ENCODE measurements around the gene GRK5. TPM values are rescaled to one million over a fixed set of nuclear protein-coding genes. Genes with fewer than 3 reads are reported as not detected.

GRK5 gene
- total RNA-seq, 1 experiment from 2014 or later, result 29.0 TPM

GRCh38 chr10:119323085-119324016, 116.0 kb downstream of the GRK5 start:
- CTCF ChIA-PET, result interaction anchor here (0.6 kb wide), 1 partner anchor 1826 kb away, joined by 16 read pairs; no protein-coding TSS in a partner anchor
- Histone ChIP-seq H3K4me3 (ENCODE audit: low read depth in 2 of 2, low read length in 2 of 2) (no peak overlapping the region), H3K27ac (ENCODE audit: low read length) (no peak overlapping the region), H3K36me3 (ENCODE audit: control insufficient read depth, insufficient read depth, low read length) (no peaks in the 10 kb centered on the region), H3K4me1 (ENCODE audit: control insufficient read depth, insufficient read depth, low read length) (peaks cover 28% of the 10 kb centered on the region), H3K9me3 (ENCODE audit: control insufficient read depth, insufficient read depth, low read depth, low read length) (no peaks in the 10 kb centered on the region), H3K27me3 (ENCODE audit: control insufficient read depth, insufficient read depth, low read length) (no peaks in the 10 kb centered on the region)
- DNase-seq (ENCODE audit: low read depth, low spot score) (no peak), ATAC-seq (no peak)
- TF ChIP-seq POLR2AphosphoS5 (IDR thresholded peaks at IDR 0.05; ENCODE audit: low read depth, low read length) (no peak), TCF7L2 (IDR thresholded peaks at IDR 0.05; ENCODE audit: low read depth, low read length) (no peak), REST (IDR thresholded peaks at IDR 0.05; ENCODE audit: insufficient read depth in 1 of 2, low read depth in 2 of 2, low read length in 1 of 2) (no peak), SIN3A (IDR thresholded peaks at IDR 0.05; ENCODE audit: borderline replicate concordance, insufficient read depth, low read depth, low read length) (no peak)
- TF ChIP-seq, protein P1, sequence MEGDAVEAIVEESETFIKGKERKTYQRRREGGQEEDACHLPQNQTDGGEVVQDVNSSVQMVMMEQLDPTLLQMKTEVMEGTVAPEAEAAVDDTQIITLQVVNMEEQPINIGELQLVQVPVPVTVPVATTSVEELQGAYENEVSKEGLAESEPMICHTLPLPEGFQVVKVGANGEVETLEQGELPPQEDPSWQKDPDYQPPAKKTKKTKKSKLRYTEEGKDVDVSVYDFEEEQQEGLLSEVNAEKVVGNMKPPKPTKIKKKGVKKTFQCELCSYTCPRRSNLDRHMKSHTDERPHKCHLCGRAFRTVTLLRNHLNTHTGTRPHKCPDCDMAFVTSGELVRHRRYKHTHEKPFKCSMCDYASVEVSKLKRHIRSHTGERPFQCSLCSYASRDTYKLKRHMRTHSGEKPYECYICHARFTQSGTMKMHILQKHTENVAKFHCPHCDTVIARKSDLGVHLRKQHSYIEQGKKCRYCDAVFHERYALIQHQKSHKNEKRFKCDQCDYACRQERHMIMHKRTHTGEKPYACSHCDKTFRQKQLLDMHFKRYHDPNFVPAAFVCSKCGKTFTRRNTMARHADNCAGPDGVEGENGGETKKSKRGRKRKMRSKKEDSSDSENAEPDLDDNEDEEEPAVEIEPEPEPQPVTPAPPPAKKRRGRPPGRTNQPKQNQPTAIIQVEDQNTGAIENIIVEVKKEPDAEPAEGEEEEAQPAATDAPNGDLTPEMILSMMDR (IDR thresholded peaks at IDR 0.05), result no peak
- POLR2A ChIA-PET, result no interaction called here
- in situ Hi-C loops (cut with HindIII; ENCODE audit: low pct_unique_long_range_greater_than_20kb, low sequenced_read_pairs) (no loop called here), intact Hi-C loops (cut with micrococcal nuclease; ENCODE audit: unreplicated experiment) (no loop called here)
- BruUV-seq (replicated peaks), result no TSS peak

GRCh38 chr10:119325131-119325530, 117.8 kb downstream of the GRK5 start:
- TF ChIP-seq POLR2AphosphoS5 (IDR thresholded peaks at IDR 0.05; ENCODE audit: low read depth, low read length) (no peak), TCF7L2 (IDR thresholded peaks at IDR 0.05; ENCODE audit: low read depth, low read length) (no peak), REST (IDR thresholded peaks at IDR 0.05; ENCODE audit: insufficient read depth in 1 of 2, low read depth in 2 of 2, low read length in 1 of 2) (no peak)
- TF ChIP-seq, protein P1 (IDR thresholded peaks at IDR 0.05), result no peak
- CTCF ChIA-PET, result no interaction called here
- H3K27ac ChIP-seq (ENCODE audit: low read length), result no peak overlapping the region
- ATAC-seq, result 0 out of 2 replicates have a peak, but pooled peaks have one; percentile 37
- POLR2A ChIA-PET, result no interaction called here
- H3K9me3 ChIP-seq (ENCODE audit: control insufficient read depth, insufficient read depth, low read depth, low read length), result no peaks in the 10 kb centered on the region
- no TSS peak for BruUV-seq (replicated peaks)
- no peak overlapping the region for H3K4me3 ChIP-seq (ENCODE audit: low read depth in 2 of 2, low read length in 2 of 2)
- intact Hi-C loops (cut with micrococcal nuclease; ENCODE audit: unreplicated experiment) (no loop called here), in situ Hi-C loops (cut with HindIII; ENCODE audit: low pct_unique_long_range_greater_than_20kb, low sequenced_read_pairs) (no loop called here)
- DNase-seq (ENCODE audit: low read depth, low spot score), result no peak
- peaks cover 11% of the 10 kb centered on the region for H3K4me1 ChIP-seq (ENCODE audit: control insufficient read depth, insufficient read depth, low read length)
- H3K36me3 ChIP-seq (ENCODE audit: control insufficient read depth, insufficient read depth, low read length), result no peaks in the 10 kb centered on the region
- H3K27me3 ChIP-seq (ENCODE audit: control insufficient read depth, insufficient read depth, low read length), result no peaks in the 10 kb centered on the region

Data from Panc1 (cell line).